K562 (cell line): ENCODE data around the gene ZNF500. TPM values are rescaled to one million over a fixed set of nuclear protein-coding genes. Genes with fewer than 3 reads are reported as not detected.

Experiments used
- KLF6 ChIP-seq: fragments of 250-450 bp; sonication (Bioruptor Pico); IDR thresholded peaks from 2 replicates; pipeline ENCODE4 v1.4.0; 2020; ENCODE audit warnings: mild to moderate bottlenecking, moderate library complexity, borderline replicate concordance
- MYNN ChIP-seq, 2 experiments: sonication (generic); formaldehyde crosslinking in 1 of 2; IDR thresholded peaks; 2 replicates each; pipeline versions ENCODE4 v1.5.0 to v1.6.1; 2016 to 2020; ENCODE audit warnings: antibody characterized with exemption in 1 of 2, missing genetic modification reagents in 1 of 2
- NBN ChIP-seq: fragments of 450-650 bp; IDR thresholded peaks from 2 replicates; pipeline ENCODE4 v1.6.1; 2016; ENCODE audit warnings: low read depth, mild to moderate bottlenecking
- SAFB2 ChIP-seq: fragments of 200-400 bp; formaldehyde crosslinking; IDR thresholded peaks from 2 replicates; pipeline ENCODE4 v1.6.1; 2018; ENCODE audit warnings: borderline replicate concordance, low read length, low read depth, moderate library complexity; ENCODE audit not compliant: severe bottlenecking
- SIN3B ChIP-seq: fragments of 450-650 bp; IDR thresholded peaks from 2 replicates; pipeline ENCODE4 v1.6.1; 2017; ENCODE audit warnings: low read depth, mild to moderate bottlenecking, moderate library complexity
- SMAD4 ChIP-seq: fragments of 250-450 bp; sonication (Bioruptor Pico); conservative IDR thresholded peaks from 2 replicates; pipeline ENCODE4 v1.8.0; 2021; ENCODE audit warnings: inconsistent platforms, mild to moderate bottlenecking, moderate library complexity
- TCF7 ChIP-seq: sonication (generic); IDR thresholded peaks from 2 replicates; pipeline ENCODE4 v1.6.1; 2016; ENCODE audit warnings: antibody characterized with exemption, borderline replicate concordance
- U2AF1 ChIP-seq: fragments of 200-400 bp; formaldehyde crosslinking; optimal IDR thresholded peaks from 2 replicates; pipeline ENCODE3; 2017; ENCODE audit warnings: mild to moderate bottlenecking, low read depth, low read length, moderate library complexity
- ZBTB1 ChIP-seq: sonication (generic); formaldehyde crosslinking; IDR thresholded peaks from 2 replicates; pipeline ENCODE4 v1.8.1; 2023; ENCODE audit warnings: missing genetic modification reagents, low read depth, mild to moderate bottlenecking, borderline replicate concordance
- ZBTB7A ChIP-seq: IDR thresholded peaks from 2 replicates; pipeline ENCODE4 v1.6.1; 2011; ENCODE audit warnings: low read depth, mild to moderate bottlenecking, low read length, moderate library complexity, borderline replicate concordance; ENCODE audit not compliant: control insufficient read depth
- ZFX ChIP-seq: sonication (generic); formaldehyde crosslinking; IDR thresholded peaks from 2 replicates; pipeline ENCODE4 v1.8.0; 2022; ENCODE audit warnings: mild to moderate bottlenecking, missing genetic modification reagents, moderate library complexity
- polyA plus RNA-seq, 8 experiments: library from polyadenylated mRNA; depleted of rRNA in 4 of 8; stranded (reverse) in 5 of 8; unstranded in 3 of 8; fragments of >200 nt; fragmentation: Nextera tagmentation in 2 of 8; fragmentation: Illumina TruSeq in 1 of 8; extraction: Ambion mirVana in 2 of 8; extraction: Trizol in 1 of 8; gene quantifications; 2 replicates each; pipeline versions ENCODE4 v1.2.1 to v1.2.3, GENCODE V29; 2011 to 2014; ENCODE audit warnings: inconsistent platforms in 1 of 8, missing spikeins in 1 of 8
- total RNA-seq, 7 experiments: library from RNA; depleted of rRNA in 6 of 7; stranded (reverse); fragments of >200 nt in 6 of 7; fragmentation: Illumina TruSeq in 2 of 7; extraction: Trizol in 2 of 7; gene quantifications; 2 replicates each; pipeline versions ENCODE4 v1.2.1 to v1.2.3, GENCODE V29; 2011 to 2021; ENCODE audit warnings: low replicate concordance in 1 of 7
- TF ChIP-seq, protein P1 (sequence below), 2 experiments: fragments of 200-800 bp in 1 of 2; sonication (Bioruptor generic) in 1 of 2; sonication (generic) in 1 of 2; formaldehyde crosslinking in 1 of 2; IDR thresholded peaks in 1 of 2; conservative IDR thresholded peaks in 1 of 2; 2 replicates each; pipeline versions ENCODE4 v1.5.0 to v1.6.1; 2016 to 2020; ENCODE audit warnings: missing compliant biosample characterization in 1 of 2, missing genetic modification characterization in 1 of 2, missing genetic modification reagents in 1 of 2
- TF ChIP-seq, protein P2 (sequence below): fragments of 250-450 bp; sonication (Bioruptor Pico); IDR thresholded peaks from 2 replicates; pipeline ENCODE4 v1.8.0; 2022; ENCODE audit warnings: moderate library complexity, mild to moderate bottlenecking, inconsistent platforms
- TF ChIP-seq, protein P3 (sequence below), 2 experiments: fragments of 450-650 bp; IDR thresholded peaks; 2 replicates each; pipeline ENCODE4 v1.6.1; 2016; ENCODE audit warnings: mild to moderate bottlenecking in 2 of 2, borderline replicate concordance in 1 of 2, low read depth in 1 of 2, moderate library complexity in 1 of 2

The ZNF500 gene
- total and polyA plus RNA-seq, 9 of the 15 experiments (the other 6 are each of a cell fraction or from before 2014, with no cell fraction given) = 0.80 to 20.8 (median 5.3) TPM

DNA sequence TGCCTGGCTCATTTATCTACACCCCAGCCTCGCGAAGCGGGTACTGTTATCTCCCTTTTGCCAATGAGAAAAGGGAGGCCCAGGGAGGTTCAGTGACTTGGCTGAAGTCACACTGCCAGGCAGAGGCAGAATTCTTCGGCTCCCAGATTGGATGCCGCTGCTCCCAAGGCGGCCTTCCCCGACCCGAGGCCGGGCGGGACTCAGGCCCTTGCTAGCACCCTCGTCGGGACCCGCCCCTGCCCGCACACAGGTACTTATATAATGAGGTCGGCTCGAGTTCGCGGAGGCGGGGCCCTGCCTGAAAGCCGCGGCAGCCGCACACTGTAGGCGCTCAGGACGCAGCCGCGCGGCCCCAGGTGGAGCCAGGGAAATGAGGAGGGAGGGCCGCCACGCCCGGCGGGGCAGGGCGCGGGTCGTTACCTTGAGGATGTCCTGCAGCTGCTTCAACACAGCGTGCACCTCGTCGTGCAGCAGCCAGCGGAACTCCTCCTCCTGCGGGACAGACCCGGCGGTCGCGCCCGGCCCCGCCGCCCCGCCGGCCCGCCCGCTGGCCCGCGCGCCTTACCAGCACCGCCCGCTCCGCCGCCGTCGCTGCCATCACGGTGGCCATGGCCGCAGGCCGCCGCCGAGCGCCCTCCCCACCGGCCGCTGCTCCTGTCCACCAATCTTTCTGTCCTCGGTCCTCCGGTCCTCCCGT lies 35.1 kb upstream of the ZNF500 start, which contains the start of gene ROGDI (continued):
- TF ChIP-seq, protein P1, sequence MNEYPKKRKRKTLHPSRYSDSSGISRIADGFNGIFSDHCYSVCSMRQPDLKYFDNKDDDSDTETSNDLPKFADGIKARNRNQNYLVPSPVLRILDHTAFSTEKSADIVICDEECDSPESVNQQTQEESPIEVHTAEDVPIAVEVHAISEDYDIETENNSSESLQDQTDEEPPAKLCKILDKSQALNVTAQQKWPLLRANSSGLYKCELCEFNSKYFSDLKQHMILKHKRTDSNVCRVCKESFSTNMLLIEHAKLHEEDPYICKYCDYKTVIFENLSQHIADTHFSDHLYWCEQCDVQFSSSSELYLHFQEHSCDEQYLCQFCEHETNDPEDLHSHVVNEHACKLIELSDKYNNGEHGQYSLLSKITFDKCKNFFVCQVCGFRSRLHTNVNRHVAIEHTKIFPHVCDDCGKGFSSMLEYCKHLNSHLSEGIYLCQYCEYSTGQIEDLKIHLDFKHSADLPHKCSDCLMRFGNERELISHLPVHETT (CRISPR knock-in tag; conservative IDR thresholded peaks at IDR 0.05 in 1 of 2, IDR thresholded peaks at IDR 0.05 in 1 of 2) = peak in 1 of 2 experiments; percentile 84; a peak in 2 of 4 replicates
- no peak for TF ChIP-seq TCF7
- no peak for TF ChIP-seq U2AF1
- TF ChIP-seq ZFX (CRISPR knock-in tag) = peak; percentile 84
- peak; percentile 58; the same call in 1 of the 2 replicates for TF ChIP-seq ZBTB1 (CRISPR knock-in tag)
- no peak for TF ChIP-seq KLF6 (CRISPR knock-in tag)
- no peak for TF ChIP-seq SAFB2
- peak; percentile 32; the same call in 1 of the 2 replicates for TF ChIP-seq ZBTB7A
- TF ChIP-seq NBN = no peak
- 0 out of 2 replicates have a peak, but pooled peaks have one; percentile 65 for TF ChIP-seq SMAD4 (CRISPR knock-in tag)
- peak; percentile 40; the same call in 1 of the 2 replicates for TF ChIP-seq SIN3B
- peak; percentile 19; the same call in 1 of the 2 replicates for TF ChIP-seq MYNN (IDR thresholded peaks at IDR 0.05)
- TF ChIP-seq MYNN (CRISPR knock-in tag; IDR thresholded peaks at IDR 0.05) = no peak
- TF ChIP-seq, protein P2, sequence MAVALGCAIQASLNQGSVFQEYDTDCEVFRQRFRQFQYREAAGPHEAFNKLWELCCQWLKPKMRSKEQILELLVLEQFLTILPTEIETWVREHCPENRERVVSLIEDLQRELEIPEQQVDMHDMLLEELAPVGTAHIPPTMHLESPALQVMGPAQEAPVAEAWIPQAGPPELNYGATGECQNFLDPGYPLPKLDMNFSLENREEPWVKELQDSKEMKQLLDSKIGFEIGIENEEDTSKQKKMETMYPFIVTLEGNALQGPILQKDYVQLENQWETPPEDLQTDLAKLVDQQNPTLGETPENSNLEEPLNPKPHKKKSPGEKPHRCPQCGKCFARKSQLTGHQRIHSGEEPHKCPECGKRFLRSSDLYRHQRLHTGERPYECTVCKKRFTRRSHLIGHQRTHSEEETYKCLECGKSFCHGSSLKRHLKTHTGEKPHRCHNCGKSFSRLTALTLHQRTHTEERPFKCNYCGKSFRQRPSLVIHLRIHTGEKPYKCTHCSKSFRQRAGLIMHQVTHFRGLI (CRISPR knock-in tag) = no peak
- TF ChIP-seq, protein P3, sequence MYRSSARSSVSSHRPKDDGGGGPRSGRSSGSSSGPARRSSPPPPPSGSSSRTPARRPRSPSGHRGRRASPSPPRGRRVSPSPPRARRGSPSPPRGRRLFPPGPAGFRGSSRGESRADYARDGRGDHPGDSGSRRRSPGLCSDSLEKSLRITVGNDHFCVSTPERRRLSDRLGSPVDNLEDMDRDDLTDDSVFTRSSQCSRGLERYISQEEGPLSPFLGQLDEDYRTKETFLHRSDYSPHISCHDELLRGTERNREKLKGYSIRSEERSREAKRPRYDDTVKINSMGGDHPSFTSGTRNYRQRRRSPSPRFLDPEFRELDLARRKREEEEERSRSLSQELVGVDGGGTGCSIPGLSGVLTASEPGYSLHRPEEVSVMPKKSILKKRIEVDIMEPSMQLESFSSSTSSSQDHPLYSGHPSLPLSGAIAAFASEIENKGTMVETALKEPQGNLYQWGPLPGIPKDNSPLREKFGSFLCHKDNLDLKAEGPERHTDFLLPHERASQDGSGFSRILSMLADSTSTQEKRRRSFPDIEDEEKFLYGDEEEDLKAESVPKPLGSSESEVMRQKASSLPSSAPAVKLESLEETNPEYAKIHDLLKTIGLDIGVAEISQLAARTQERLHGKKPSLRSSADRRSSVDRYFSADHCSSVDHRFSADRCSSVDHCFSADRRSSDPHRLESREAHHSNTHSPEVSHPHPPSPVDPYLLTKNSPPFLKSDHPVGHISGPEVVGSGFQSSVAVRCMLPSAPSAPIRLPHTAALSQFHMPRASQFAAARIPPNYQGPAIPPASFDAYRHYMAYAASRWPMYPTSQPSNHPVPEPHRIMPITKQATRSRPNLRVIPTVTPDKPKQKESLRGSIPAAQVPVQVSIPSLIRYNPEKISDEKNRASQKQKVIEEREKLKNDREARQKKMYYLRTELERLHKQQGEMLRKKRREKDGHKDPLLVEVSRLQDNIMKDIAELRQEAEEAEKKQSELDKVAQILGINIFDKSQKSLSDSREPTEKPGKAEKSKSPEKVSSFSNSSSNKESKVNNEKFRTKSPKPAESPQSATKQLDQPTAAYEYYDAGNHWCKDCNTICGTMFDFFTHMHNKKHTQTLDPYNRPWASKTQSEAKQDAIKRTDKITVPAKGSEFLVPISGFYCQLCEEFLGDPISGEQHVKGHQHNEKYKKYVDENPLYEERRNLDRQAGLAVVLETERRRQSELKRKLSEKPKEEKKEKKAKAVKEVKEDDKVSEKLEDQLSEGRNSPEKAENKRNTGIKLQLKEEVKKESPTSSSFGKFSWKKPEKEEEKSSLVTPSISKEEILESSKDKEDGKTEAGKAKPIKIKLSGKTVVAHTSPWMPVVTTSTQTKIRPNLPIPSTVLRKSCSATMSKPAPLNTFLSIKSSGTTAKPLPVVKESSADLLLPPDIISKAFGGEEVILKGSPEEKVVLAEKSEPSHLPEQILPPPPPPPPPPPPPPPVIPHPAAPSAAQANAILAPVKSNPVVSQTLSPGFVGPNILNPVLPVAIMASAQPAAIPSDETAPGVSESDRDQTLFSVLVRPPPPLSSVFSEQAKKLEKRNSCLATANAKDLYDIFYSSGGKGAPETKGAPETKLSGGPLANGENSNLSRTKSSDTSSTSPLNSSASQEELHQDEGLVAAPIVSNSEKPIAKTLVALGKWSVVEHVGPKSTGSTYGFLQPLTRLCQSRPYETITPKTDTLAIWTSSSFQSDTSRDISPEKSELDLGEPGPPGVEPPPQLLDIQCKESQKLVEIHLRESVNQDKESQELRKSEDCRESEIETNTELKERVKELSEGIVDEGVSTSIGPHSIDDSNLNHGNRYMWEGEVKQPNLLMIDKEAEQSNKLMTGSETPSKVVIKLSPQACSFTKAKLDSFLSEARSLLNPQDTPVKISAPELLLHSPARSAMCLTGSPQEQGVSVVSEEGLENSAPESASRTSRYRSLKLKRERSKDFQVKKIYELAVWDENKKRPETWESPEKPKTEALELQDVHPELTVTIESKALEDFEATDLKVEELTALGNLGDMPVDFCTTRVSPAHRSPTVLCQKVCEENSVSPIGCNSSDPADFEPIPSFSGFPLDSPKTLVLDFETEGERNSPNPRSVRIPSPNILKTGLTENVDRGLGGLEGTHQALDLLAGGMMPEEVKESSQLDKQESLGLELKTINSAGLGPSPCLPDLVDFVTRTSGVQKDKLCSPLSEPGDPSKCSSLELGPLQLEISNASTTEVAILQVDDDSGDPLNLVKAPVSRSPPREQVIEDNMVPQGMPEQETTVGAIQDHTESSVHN (IDR thresholded peaks at IDR 0.05; ENCODE audit: borderline replicate concordance in 1 of 2, low read depth in 1 of 2) = no peak
